ENCODE measurements around the gene MBD5. TPM values are rescaled to one million over a fixed set of nuclear protein-coding genes. Genes with fewer than 3 reads are reported as not detected.

MBD5 gene
- polyA plus RNA-seq, 4 donors: 40.9 to 57.6 (median 56.4) TPM

GRCh38 chr2:148565272-148565894 lies 544.5 kb downstream of the MBD5 start:
- DNase-seq (ENCODE audit: low read depth in 4 of 4, low spot score in 3 of 4): no peak

Other genes with a start within 250 kb of the MBD5 start
- 10 to 100 TPM; 21.9 to 28.6 (median 27.6) TPM for gene ACVR2A, start 176.1 kb upstream of the MBD5 start, polyA plus RNA-seq (ENCODE audit: insufficient read length in 4 of 4)
- 100 to 1,000 TPM; 117 to 138 (median 131) TPM for gene ORC4, start 354 bp upstream of the MBD5 start, polyA plus RNA-seq (ENCODE audit: insufficient read length in 4 of 4)